Measurements from ENCODE around the gene MCOLN1.

The MCOLN1 gene

DNA sequence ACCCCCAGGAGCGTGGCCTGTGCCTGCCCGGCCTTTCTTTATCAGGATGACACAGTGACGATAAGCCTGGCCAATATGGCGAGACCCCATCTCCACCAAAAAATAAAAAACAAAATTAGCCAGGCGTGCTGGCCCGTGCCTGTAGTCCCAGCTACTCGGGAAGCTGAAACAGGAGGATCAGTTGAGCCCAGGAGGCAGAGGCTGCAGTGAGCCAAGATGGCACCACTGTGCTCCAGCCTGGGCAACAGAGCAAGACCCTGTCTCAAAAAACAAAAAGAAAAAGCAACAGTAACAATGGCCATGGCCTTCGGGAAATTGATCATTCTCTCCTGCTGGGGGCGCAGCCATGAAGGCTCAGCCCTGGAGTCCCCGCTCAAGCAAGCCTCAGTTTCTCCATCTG, 44.7 kb upstream of the MCOLN1 start:
- TF ChIP-seq ZFP30 (CRISPR knock-in tag; IDR thresholded peaks at IDR 0.05) (no peak), ZNF8 (CRISPR knock-in tag; IDR thresholded peaks at IDR 0.05) (no peak), GLIS3 (CRISPR knock-in tag; IDR thresholded peaks at IDR 0.05) (no peak), ZC3H10 (CRISPR knock-in tag; IDR thresholded peaks at IDR 0.05) (no peak), ARNTL (CRISPR knock-in tag; IDR thresholded peaks at IDR 0.05; ENCODE audit: borderline replicate concordance, low read depth) (no peak), OSR1 (CRISPR knock-in tag; IDR thresholded peaks at IDR 0.05) (no peak), ZFP3 (CRISPR knock-in tag; IDR thresholded peaks at IDR 0.05) (no peak), PPARA (CRISPR knock-in tag; IDR thresholded peaks at IDR 0.05; ENCODE audit: borderline replicate concordance) (no peak), BACH2 (CRISPR knock-in tag; IDR thresholded peaks at IDR 0.05; ENCODE audit: borderline replicate concordance) (no peak), RARB (CRISPR knock-in tag; IDR thresholded peaks at IDR 0.05) (no peak), CSDC2 (CRISPR knock-in tag; IDR thresholded peaks at IDR 0.05) (no peak), ZNF565 (CRISPR knock-in tag; conservative IDR thresholded peaks at IDR 0.05; ENCODE audit: low read depth) (no peak), ISL1 (CRISPR knock-in tag; IDR thresholded peaks at IDR 0.05) (no peak)
- TF ChIP-seq, protein P1, sequence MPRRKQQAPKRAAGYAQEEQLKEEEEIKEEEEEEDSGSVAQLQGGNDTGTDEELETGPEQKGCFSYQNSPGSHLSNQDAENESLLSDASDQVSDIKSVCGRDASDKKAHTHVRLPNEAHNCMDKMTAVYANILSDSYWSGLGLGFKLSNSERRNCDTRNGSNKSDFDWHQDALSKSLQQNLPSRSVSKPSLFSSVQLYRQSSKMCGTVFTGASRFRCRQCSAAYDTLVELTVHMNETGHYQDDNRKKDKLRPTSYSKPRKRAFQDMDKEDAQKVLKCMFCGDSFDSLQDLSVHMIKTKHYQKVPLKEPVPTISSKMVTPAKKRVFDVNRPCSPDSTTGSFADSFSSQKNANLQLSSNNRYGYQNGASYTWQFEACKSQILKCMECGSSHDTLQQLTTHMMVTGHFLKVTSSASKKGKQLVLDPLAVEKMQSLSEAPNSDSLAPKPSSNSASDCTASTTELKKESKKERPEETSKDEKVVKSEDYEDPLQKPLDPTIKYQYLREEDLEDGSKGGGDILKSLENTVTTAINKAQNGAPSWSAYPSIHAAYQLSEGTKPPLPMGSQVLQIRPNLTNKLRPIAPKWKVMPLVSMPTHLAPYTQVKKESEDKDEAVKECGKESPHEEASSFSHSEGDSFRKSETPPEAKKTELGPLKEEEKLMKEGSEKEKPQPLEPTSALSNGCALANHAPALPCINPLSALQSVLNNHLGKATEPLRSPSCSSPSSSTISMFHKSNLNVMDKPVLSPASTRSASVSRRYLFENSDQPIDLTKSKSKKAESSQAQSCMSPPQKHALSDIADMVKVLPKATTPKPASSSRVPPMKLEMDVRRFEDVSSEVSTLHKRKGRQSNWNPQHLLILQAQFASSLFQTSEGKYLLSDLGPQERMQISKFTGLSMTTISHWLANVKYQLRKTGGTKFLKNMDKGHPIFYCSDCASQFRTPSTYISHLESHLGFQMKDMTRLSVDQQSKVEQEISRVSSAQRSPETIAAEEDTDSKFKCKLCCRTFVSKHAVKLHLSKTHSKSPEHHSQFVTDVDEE (CRISPR knock-in tag; IDR thresholded peaks at IDR 0.05): no peak
- TF ChIP-seq, protein P2, sequence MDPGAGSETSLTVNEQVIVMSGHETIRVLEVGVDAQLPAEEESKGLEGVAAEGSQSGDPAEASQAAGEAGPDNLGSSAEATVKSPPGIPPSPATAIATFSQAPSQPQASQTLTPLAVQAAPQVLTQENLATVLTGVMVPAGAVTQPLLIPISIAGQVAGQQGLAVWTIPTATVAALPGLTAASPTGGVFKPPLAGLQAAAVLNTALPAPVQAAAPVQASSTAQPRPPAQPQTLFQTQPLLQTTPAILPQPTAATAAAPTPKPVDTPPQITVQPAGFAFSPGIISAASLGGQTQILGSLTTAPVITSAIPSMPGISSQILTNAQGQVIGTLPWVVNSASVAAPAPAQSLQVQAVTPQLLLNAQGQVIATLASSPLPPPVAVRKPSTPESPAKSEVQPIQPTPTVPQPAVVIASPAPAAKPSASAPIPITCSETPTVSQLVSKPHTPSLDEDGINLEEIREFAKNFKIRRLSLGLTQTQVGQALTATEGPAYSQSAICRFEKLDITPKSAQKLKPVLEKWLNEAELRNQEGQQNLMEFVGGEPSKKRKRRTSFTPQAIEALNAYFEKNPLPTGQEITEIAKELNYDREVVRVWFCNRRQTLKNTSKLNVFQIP (CRISPR knock-in tag; IDR thresholded peaks at IDR 0.05; ENCODE audit: borderline replicate concordance, low read depth): no peak
- TF ChIP-seq, protein P3, sequence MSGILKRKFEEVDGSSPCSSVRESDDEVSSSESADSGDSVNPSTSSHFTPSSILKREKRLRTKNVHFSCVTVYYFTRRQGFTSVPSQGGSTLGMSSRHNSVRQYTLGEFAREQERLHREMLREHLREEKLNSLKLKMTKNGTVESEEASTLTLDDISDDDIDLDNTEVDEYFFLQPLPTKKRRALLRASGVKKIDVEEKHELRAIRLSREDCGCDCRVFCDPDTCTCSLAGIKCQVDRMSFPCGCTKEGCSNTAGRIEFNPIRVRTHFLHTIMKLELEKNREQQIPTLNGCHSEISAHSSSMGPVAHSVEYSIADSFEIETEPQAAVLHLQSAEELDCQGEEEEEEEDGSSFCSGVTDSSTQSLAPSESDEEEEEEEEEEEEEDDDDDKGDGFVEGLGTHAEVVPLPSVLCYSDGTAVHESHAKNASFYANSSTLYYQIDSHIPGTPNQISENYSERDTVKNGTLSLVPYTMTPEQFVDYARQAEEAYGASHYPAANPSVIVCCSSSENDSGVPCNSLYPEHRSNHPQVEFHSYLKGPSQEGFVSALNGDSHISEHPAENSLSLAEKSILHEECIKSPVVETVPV (CRISPR knock-in tag; IDR thresholded peaks at IDR 0.05): no peak
- TF ChIP-seq, protein P4, sequence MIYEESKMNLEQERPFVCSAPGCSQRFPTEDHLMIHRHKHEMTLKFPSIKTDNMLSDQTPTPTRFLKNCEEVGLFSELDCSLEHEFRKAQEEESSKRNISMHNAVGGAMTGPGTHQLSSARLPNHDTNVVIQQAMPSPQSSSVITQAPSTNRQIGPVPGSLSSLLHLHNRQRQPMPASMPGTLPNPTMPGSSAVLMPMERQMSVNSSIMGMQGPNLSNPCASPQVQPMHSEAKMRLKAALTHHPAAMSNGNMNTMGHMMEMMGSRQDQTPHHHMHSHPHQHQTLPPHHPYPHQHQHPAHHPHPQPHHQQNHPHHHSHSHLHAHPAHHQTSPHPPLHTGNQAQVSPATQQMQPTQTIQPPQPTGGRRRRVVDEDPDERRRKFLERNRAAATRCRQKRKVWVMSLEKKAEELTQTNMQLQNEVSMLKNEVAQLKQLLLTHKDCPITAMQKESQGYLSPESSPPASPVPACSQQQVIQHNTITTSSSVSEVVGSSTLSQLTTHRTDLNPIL (CRISPR knock-in tag; IDR thresholded peaks at IDR 0.05; ENCODE audit: low read depth): no peak
- no peak for ATAC-seq

DNA sequence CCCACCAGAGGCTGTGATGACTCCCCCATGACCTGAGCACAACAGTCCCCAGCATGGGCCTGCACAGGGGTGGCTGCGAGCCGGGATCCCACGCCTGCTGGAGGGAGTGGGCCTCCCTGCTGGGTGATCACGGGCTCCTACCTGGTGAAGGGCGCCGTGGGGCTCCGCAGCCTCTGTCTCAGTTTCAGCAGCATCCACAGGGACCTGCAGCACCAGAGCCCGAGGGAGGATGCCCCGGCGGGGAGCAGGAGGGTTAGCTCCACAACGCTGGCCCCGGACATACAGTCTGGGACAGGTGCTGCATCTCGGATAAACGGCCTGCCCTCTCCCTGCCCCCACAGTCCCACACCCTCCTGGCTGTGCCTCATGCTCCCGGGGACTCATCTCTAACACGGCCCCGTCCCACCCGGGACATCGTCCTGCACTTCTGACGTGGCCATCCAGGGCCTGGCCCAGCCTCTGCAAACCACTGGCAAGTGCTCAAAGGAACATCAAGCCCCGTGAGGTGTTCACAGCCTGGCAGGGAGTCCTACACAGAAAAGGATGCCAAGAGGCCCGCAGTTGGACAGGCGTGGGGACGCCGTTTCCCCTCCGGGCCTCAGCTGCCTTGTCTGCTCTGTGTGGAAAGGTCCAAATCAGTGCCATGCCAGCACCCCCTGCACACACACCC, 44.1 kb upstream of the MCOLN1 start:
- no peak for TF ChIP-seq ARNTL (CRISPR knock-in tag; IDR thresholded peaks at IDR 0.05; ENCODE audit: borderline replicate concordance, low read depth)
- TF ChIP-seq, protein P3 (CRISPR knock-in tag; IDR thresholded peaks at IDR 0.05): no peak
- TF ChIP-seq, protein P4 (CRISPR knock-in tag; IDR thresholded peaks at IDR 0.05; ENCODE audit: low read depth): no peak
- no peak for TF ChIP-seq OSR1 (CRISPR knock-in tag; IDR thresholded peaks at IDR 0.05)
- no peak for TF ChIP-seq ZNF565 (CRISPR knock-in tag; conservative IDR thresholded peaks at IDR 0.05; ENCODE audit: low read depth)
- no peak for TF ChIP-seq ZFP30 (CRISPR knock-in tag; IDR thresholded peaks at IDR 0.05)
- no peak for TF ChIP-seq ZFP3 (CRISPR knock-in tag; IDR thresholded peaks at IDR 0.05)
- no peak for TF ChIP-seq ZNF70 (CRISPR knock-in tag; IDR thresholded peaks at IDR 0.05)
- TF ChIP-seq TOX (CRISPR knock-in tag; IDR thresholded peaks at IDR 0.05; ENCODE audit: borderline replicate concordance): no peak
- no peak for TF ChIP-seq ISL1 (CRISPR knock-in tag; IDR thresholded peaks at IDR 0.05)
- TF ChIP-seq, protein P1 (CRISPR knock-in tag; IDR thresholded peaks at IDR 0.05): no peak
- TF ChIP-seq TCF4 (CRISPR knock-in tag; IDR thresholded peaks at IDR 0.05; ENCODE audit: borderline replicate concordance): no peak
- TF ChIP-seq SNAI2 (CRISPR knock-in tag; IDR thresholded peaks at IDR 0.05): no peak
- no peak for TF ChIP-seq ZNF8 (CRISPR knock-in tag; IDR thresholded peaks at IDR 0.05)
- TF ChIP-seq GLIS3 (CRISPR knock-in tag; IDR thresholded peaks at IDR 0.05): no peak
- TF ChIP-seq, protein P2 (CRISPR knock-in tag; IDR thresholded peaks at IDR 0.05; ENCODE audit: borderline replicate concordance, low read depth): no peak
- TF ChIP-seq RARB (CRISPR knock-in tag; IDR thresholded peaks at IDR 0.05): no peak
- no peak for ATAC-seq
